Cardiac septum (tissue), 1 donor: ENCODE measurements around the gene ONECUT3. TPM values are rescaled to one million over a fixed set of nuclear protein-coding genes. Genes with fewer than 3 reads are reported as not detected.
A peak's percentile ranks its signal among the peaks of the same experiment; 100 is the strongest.

Source experiments
- DNase-seq: peaks from one replicate; pipeline ENCODE4 v3.0.0-alpha.2; 2020; ENCODE audit warnings: low spot score
- intact Hi-C: fragments of 100-400 bp; cut with DNase I; formaldehyde crosslinking; loops from one replicate; pipeline ENCODE4 v1.14.0; 2022
- total RNA-seq: library from RNA; stranded (reverse); fragmentation: NEBNext Ultra II Directional; extraction: Animal tissue kit (Norgen Biotek cat#: 25700); gene quantifications from one replicate; pipeline ENCODE4 v1.2.1, GENCODE V29; 2021
- donor health status: DM: no; HTN: no; CAD: no.

Gene ONECUT3
- total RNA-seq, 1 donor from 2014 or later: not detected

- intact Hi-C loops: no loop called here
- no peak for DNase-seq
Observed at GRCh38 chr19:1808395-1808731, 55.1 kb downstream of the ONECUT3 start.

- DNase-seq: no peak
- intact Hi-C loops: no loop called here
Observed at GRCh38 chr19:1809678-1810077, 56.4 kb downstream of the ONECUT3 start.

- DNase-seq: no peak
Observed at GRCh38 chr19:1810439-1811160, 57.3 kb downstream of the ONECUT3 start.

GRCh38 chr19:1811472-1811894 is 58.2 kb downstream of the ONECUT3 start:
- intact Hi-C loops: no loop called here
- DNase-seq: no peak

More at GRCh38 chr19:1810439-1811160, 57.3 kb downstream of the ONECUT3 start:
- intact Hi-C loops: no loop called here

- intact Hi-C loops: no loop called here
- no peak for DNase-seq
Observed at GRCh38 chr19:1811942-1812425, 58.7 kb downstream of the ONECUT3 start, which contains the start of gene ATP8B3. Gene ATP8B3 (minus strand): TSS chr19:1812276. CDS start chr19:1811736, 540 bp downstream.

GRCh38 chr19:1812426-1813191 is 59.3 kb downstream of the ONECUT3 start:
- intact Hi-C loops: no loop called here
- peak; percentile 97 for DNase-seq

GRCh38 chr19:1813192-1814182 is 60.2 kb downstream of the ONECUT3 start:
- DNase-seq: no peak
- intact Hi-C loops: no loop called here

- DNase-seq: no peak
- intact Hi-C loops: no loop called here
Observed at GRCh38 chr19:1814391-1814790, 61.1 kb downstream of the ONECUT3 start.

- intact Hi-C loops: no loop called here
- no peak for DNase-seq
Observed at GRCh38 chr19:1814833-1815604, 61.7 kb downstream of the ONECUT3 start.

- no peak for DNase-seq
- intact Hi-C loops: no loop called here
Observed at GRCh38 chr19:1815605-1816529, 62.6 kb downstream of the ONECUT3 start.

GRCh38 chr19:1816530-1817298 is 63.4 kb downstream of the ONECUT3 start:
- no peak for DNase-seq
- intact Hi-C loops: no loop called here

- no peak for DNase-seq
- intact Hi-C loops: no loop called here
Observed at GRCh38 chr19:1817553-1818179, 64.4 kb downstream of the ONECUT3 start.

GRCh38 chr19:1818549-1819195 is 65.4 kb downstream of the ONECUT3 start:
- intact Hi-C loops: no loop called here
- no peak for DNase-seq

- no peak for DNase-seq
- intact Hi-C loops: no loop called here
Observed at GRCh38 chr19:1819341-1820255, 66.3 kb downstream of the ONECUT3 start.

GRCh38 chr19:1822210-1822609 is 68.9 kb downstream of the ONECUT3 start:
- DNase-seq: no peak
- intact Hi-C loops: no loop called here
